Ishikawa (cell line): ENCODE measurements around the gene EIF2B2.

Experiments used
- CEBPB ChIP-seq: IDR thresholded peaks from 2 replicates; pipeline ENCODE4 v1.6.1; 2012
- CREB1 ChIP-seq: IDR thresholded peaks from 2 replicates; pipeline ENCODE4 v1.6.1; 2012; ENCODE audit warnings: low read depth
- EGR1 ChIP-seq: IDR thresholded peaks from 2 replicates; pipeline ENCODE4 v1.6.1; 2012
- EP300 ChIP-seq: IDR thresholded peaks from 2 replicates; pipeline ENCODE4 v1.6.1; 2012; ENCODE audit warnings: borderline replicate concordance
- FOXM1 ChIP-seq: IDR thresholded peaks from 2 replicates; pipeline ENCODE4 v1.6.1; 2012; ENCODE audit warnings: low read depth, borderline replicate concordance
- MAX ChIP-seq: IDR thresholded peaks from 2 replicates; pipeline ENCODE4 v1.6.1; 2012
- NFIC ChIP-seq: IDR thresholded peaks from 2 replicates; pipeline ENCODE4 v1.6.1; 2012
- RAD21 ChIP-seq: IDR thresholded peaks from 2 replicates; pipeline ENCODE4 v1.6.1; 2012; ENCODE audit warnings: low read depth
- REST ChIP-seq: IDR thresholded peaks from 2 replicates; pipeline ENCODE4 v1.6.1; 2012; ENCODE audit warnings: low read depth, mild to moderate bottlenecking
- TAF1 ChIP-seq: IDR thresholded peaks from 2 replicates; pipeline ENCODE4 v1.6.1; 2012; ENCODE audit warnings: low read depth, mild to moderate bottlenecking
- TCF12 ChIP-seq: IDR thresholded peaks from 2 replicates; pipeline ENCODE4 v1.6.1; 2012; ENCODE audit warnings: low read depth
- TEAD4 ChIP-seq: IDR thresholded peaks from 2 replicates; pipeline ENCODE4 v1.6.1; 2012
- USF1 ChIP-seq: IDR thresholded peaks from 2 replicates; pipeline ENCODE4 v1.6.1; 2012
- YY1 ChIP-seq: IDR thresholded peaks from 2 replicates; pipeline ENCODE4 v1.6.1; 2012; ENCODE audit warnings: low read depth
- ZBTB7A ChIP-seq: IDR thresholded peaks from 2 replicates; pipeline ENCODE4 v1.6.1; 2012; ENCODE audit warnings: low read depth

EIF2B2 gene

GRCh38 chr14:74954947-74955228 is 47.8 kb upstream of the EIF2B2 start:
- TF ChIP-seq MAX (no peak), FOXM1 (no peak), ZBTB7A (no peak)

GRCh38 chr14:74955229-74956026 is 47.3 kb upstream of the EIF2B2 start, which contains the start of gene PGF:
TSS of gene PGF (minus strand) at chr14:74955597. CDS start at chr14:74955242, 355 bp downstream.
- TF ChIP-seq TAF1 (peak; percentile 55; the same call in 1 of the 2 replicates), EP300 (no peak), REST (no peak), TEAD4 (no peak; the same call in 1 of the 2 replicates), MAX (peak; percentile 18; the same call in 1 of the 2 replicates), RAD21 (no peak)

DNA sequence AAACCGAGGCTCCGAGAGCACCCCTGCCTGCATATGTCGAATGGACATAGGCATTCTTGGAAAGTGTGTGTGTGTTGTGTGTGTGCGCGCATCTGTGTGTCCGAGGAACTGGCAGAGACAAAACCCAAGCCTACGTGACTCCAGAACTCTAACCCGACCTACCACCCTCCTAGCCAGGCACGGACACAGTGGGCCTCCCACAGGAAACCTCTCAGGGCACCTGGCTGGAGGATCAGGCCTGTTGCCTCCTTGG is 46.8 kb upstream of the EIF2B2 start:
- no peak for TF ChIP-seq EP300
- TF ChIP-seq ZBTB7A = no peak
- TF ChIP-seq TAF1 = no peak
- no peak for TF ChIP-seq RAD21
- no peak for TF ChIP-seq USF1
- TF ChIP-seq REST = no peak

DNA sequence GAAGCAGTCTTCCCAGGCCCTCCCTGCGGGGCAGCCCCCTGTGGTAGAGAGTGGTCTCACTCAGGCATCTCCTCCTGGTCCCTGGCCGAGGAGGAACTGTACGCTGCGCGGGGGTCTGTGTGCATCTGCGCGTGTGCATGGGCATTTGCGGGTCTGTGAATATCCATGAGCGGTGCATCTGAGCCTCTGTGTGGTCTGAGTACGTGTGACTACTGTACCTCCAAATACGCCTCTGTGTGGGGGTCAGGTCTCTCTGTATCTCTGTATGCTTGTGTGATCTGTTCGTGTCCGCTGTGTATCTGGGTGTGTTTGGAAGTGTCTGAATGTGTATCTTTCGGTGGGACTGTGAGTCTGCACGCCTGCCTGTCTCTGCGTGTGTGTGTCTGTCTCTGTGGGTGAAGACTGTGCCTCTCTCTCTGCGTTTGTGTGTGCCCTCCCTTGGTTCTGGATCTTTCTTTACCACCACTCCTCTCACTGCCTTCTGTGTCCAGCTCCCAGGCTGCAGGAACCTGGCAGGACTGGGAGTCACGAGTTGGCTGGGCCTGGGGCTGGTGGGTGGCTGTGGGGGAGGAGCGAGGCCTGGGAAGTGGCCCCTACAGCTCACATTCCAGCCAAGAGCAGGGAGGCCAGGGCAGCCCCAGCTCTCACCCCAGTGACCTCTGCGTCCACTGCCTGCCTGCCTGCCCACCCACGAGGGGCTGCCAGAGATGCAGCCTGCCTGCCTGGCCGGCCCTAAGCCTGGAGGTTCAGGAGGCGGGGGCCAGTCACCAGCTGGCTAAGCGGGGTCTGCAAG is 46.2 kb upstream of the EIF2B2 start:
- TF ChIP-seq TEAD4 = no peak
- TF ChIP-seq USF1 = no peak
- no peak for TF ChIP-seq ZBTB7A
- no peak for TF ChIP-seq YY1
- TF ChIP-seq TCF12 = no peak
- no peak for TF ChIP-seq EGR1
- no peak for TF ChIP-seq EP300
- TF ChIP-seq REST = no peak
- no peak for TF ChIP-seq MAX
- no peak for TF ChIP-seq NFIC
- TF ChIP-seq RAD21 = no peak
- no peak for TF ChIP-seq CEBPB
- no peak for TF ChIP-seq CREB1
- no peak for TF ChIP-seq TAF1

GRCh38 chr14:74959596-74960180 is 43.0 kb upstream of the EIF2B2 start:
- TF ChIP-seq TEAD4 (no peak), MAX (no peak), RAD21 (no peak), CREB1 (no peak), FOXM1 (no peak), EGR1 (no peak), NFIC (no peak), ZBTB7A (no peak), TAF1 (no peak), EP300 (no peak), CEBPB (no peak)
